HepG2 (cell line): ENCODE measurements around the gene MEDAG. TPM values are rescaled to one million over a fixed set of nuclear protein-coding genes. Genes with fewer than 3 reads are reported as not detected.
A peak's percentile ranks its signal among the peaks of the same experiment; 100 is the strongest.

ENCODE experiments used
- EHMT2 ChIP-seq: fragments of 200-600 bp; sonication (generic); IDR thresholded peaks from 2 replicates; pipeline ENCODE4 v1.7.0; 2017; ENCODE audit warnings: antibody characterized with exemption, low read depth, low read length, borderline replicate concordance
- GATAD1 ChIP-seq: IDR thresholded peaks from 2 replicates; pipeline ENCODE4 v1.6.1; 2016; ENCODE audit warnings: missing genetic modification reagents, missing compliant biosample characterization
- HNF1B ChIP-seq: sonication (generic); formaldehyde crosslinking; IDR thresholded peaks from 2 replicates; pipeline ENCODE4 v1.5.1; 2020; ENCODE audit warnings: mild to moderate bottlenecking, moderate library complexity, missing genetic modification reagents
- IRX3 ChIP-seq: sonication (generic); formaldehyde crosslinking; IDR thresholded peaks from 2 replicates; pipeline ENCODE4 v1.8.1; 2023; ENCODE audit warnings: mild to moderate bottlenecking, low read depth, missing genetic modification reagents, borderline replicate concordance
- MIER2 ChIP-seq: IDR thresholded peaks from 2 replicates; pipeline ENCODE4 v1.6.1; 2016; ENCODE audit warnings: missing biosample characterization, missing genetic modification reagents
- MIXL1 ChIP-seq: IDR thresholded peaks from 2 replicates; pipeline ENCODE4 v1.6.1; 2016
- PAX8 ChIP-seq: sonication (generic); formaldehyde crosslinking; IDR thresholded peaks from 2 replicates; pipeline ENCODE4 v1.8.0; 2022; ENCODE audit warnings: mild to moderate bottlenecking, missing genetic modification reagents, borderline replicate concordance
- SOX6 ChIP-seq, 2 experiments: fragments of 450-650 bp in 1 of 2; sonication (generic) in 1 of 2; formaldehyde crosslinking in 1 of 2; IDR thresholded peaks; 2 replicates each; pipeline versions ENCODE4 v1.4.0 to v1.6.1; 2017 to 2020; ENCODE audit warnings: antibody characterized with exemption in 1 of 2, mild to moderate bottlenecking in 1 of 2, missing genetic modification reagents in 1 of 2
- TEAD3 ChIP-seq: optimal IDR thresholded peaks from 2 replicates; pipeline ENCODE3; 2016; ENCODE audit warnings: borderline replicate concordance
- WIZ ChIP-seq: sonication (generic); formaldehyde crosslinking; IDR thresholded peaks from 2 replicates; pipeline ENCODE4 v1.5.1; 2020; ENCODE audit warnings: mild to moderate bottlenecking, missing genetic modification reagents
- ZBTB25 ChIP-seq: IDR thresholded peaks from 2 replicates; pipeline ENCODE4 v1.6.1; 2018; ENCODE audit warnings: missing genetic modification reagents
- ZNF264 ChIP-seq: sonication (generic); formaldehyde crosslinking; IDR thresholded peaks from 2 replicates; pipeline ENCODE4 v1.4.0; 2020; ENCODE audit warnings: missing genetic modification reagents
- ZNF318 ChIP-seq: sonication (generic); formaldehyde crosslinking; IDR thresholded peaks from 2 replicates; pipeline ENCODE4 v1.4.0; 2020; ENCODE audit warnings: mild to moderate bottlenecking, missing genetic modification reagents
- ZNF414 ChIP-seq: sonication (generic); formaldehyde crosslinking; IDR thresholded peaks from 2 replicates; pipeline ENCODE4 v1.5.0; 2020; ENCODE audit warnings: missing genetic modification reagents
- ZNF441 ChIP-seq: sonication (generic); formaldehyde crosslinking; IDR thresholded peaks from 2 replicates; pipeline ENCODE4 v1.7.0; 2021; ENCODE audit warnings: missing genetic modification reagents, borderline replicate concordance
- ZNF530 ChIP-seq: sonication (generic); formaldehyde crosslinking; IDR thresholded peaks from 2 replicates; pipeline ENCODE4 v1.5.0; 2020; ENCODE audit warnings: low read depth, mild to moderate bottlenecking, missing genetic modification reagents
- ZNF605 ChIP-seq: sonication (generic); formaldehyde crosslinking; IDR thresholded peaks from 2 replicates; pipeline ENCODE4 v1.8.0; 2022; ENCODE audit warnings: mild to moderate bottlenecking, missing genetic modification reagents
- ZNF629 ChIP-seq: sonication (generic); formaldehyde crosslinking; conservative IDR thresholded peaks from 2 replicates; pipeline ENCODE4 v1.5.0; 2020; ENCODE audit warnings: missing genetic modification reagents
- ZNF644 ChIP-seq: IDR thresholded peaks from 2 replicates; pipeline ENCODE4 v1.6.1; 2016; ENCODE audit warnings: low read depth
- polyA plus RNA-seq, 8 experiments: library from polyadenylated mRNA; depleted of rRNA in 3 of 8; stranded (reverse) in 7 of 8; unstranded in 1 of 8; fragments of >200 nt; fragmentation: Illumina TruSeq in 4 of 8; extraction: Trizol in 4 of 8; gene quantifications; 2 replicates each; pipeline versions ENCODE4 v1.2.1 to v1.2.3, GENCODE V29; 2011 to 2016; ENCODE audit warnings: low read depth in 4 of 8, missing spikeins in 1 of 8, mixed read lengths in 1 of 8; ENCODE audit not compliant: insufficient read depth in 1 of 8
- total RNA-seq, 5 experiments: library from RNA; depleted of rRNA; stranded (reverse); fragments of >200 nt; fragmentation: Illumina TruSeq; extraction: Trizol; gene quantifications; 2 replicates each; pipeline ENCODE4 v1.2.3, GENCODE V29; 2016; ENCODE audit warnings: low read depth in 1 of 5

The MEDAG gene
- total and polyA plus RNA-seq, 2 of the 13 experiments (the other 11 are each of a cell fraction or from before 2014, with no cell fraction given) = not detected

- TF ChIP-seq ZNF530 (CRISPR knock-in tag) (no peak), EHMT2 (0 out of 2 replicates have a peak, but pooled peaks have one; percentile 34), MIXL1 (CRISPR knock-in tag) (peak; percentile 51; the same call in 1 of the 2 replicates), HNF1B (CRISPR knock-in tag) (peak; percentile 26; the same call in 1 of the 2 replicates), MIER2 (CRISPR knock-in tag) (0 out of 2 replicates have a peak, but pooled peaks have one; percentile 10), WIZ (CRISPR knock-in tag) (0 out of 2 replicates have a peak, but pooled peaks have one; percentile 39), ZNF414 (CRISPR knock-in tag) (no peak), ZNF318 (CRISPR knock-in tag) (no peak), ZNF605 (CRISPR knock-in tag) (peak; percentile 25; the same call in 1 of the 2 replicates), ZNF644 (CRISPR knock-in tag) (peak; percentile 61; the same call in 1 of the 2 replicates), GATAD1 (CRISPR knock-in tag) (no peak), IRX3 (CRISPR knock-in tag) (no peak), ZBTB25 (CRISPR knock-in tag) (no peak), TEAD3 (CRISPR knock-in tag) (peak; percentile 38), SOX6 (IDR thresholded peaks at IDR 0.05) (no peak), SOX6 (CRISPR knock-in tag; IDR thresholded peaks at IDR 0.05) (peak; percentile 32; the same call in 1 of the 2 replicates), ZNF629 (no peak), PAX8 (CRISPR knock-in tag) (no peak), ZNF264 (CRISPR knock-in tag) (no peak), ZNF441 (CRISPR knock-in tag) (no peak)
These were observed 7.3 kb upstream of the MEDAG start (continued) for GRCh38 chr13:30898678-30899241.
